Measurements from ENCODE around the gene PTPRCAP.

The PTPRCAP gene

GRCh38 chr11:67439321-67440228 lies 2.1 kb upstream of the PTPRCAP start:
- TF ChIP-seq TAF1 (IDR thresholded peaks at IDR 0.05; ENCODE audit: borderline replicate concordance, insufficient read depth, low read length) (no peak), SIN3A (IDR thresholded peaks at IDR 0.05; ENCODE audit: borderline replicate concordance, insufficient read depth, low read length) (no peak), POLR2AphosphoS5 (IDR thresholded peaks at IDR 0.05; ENCODE audit: low read depth, low read length) (no peak), REST (IDR thresholded peaks at IDR 0.05; ENCODE audit: insufficient read depth in 1 of 2, low read depth in 2 of 2, low read length in 2 of 2) (no peak), FOXP2 (optimal IDR thresholded peaks at IDR 0.05; ENCODE audit: borderline replicate concordance, extremely low read depth, extremely low read length, insufficient read depth) (no peak)

- TF ChIP-seq POLR2AphosphoS5 (IDR thresholded peaks at IDR 0.05; ENCODE audit: low read depth, low read length) (peak; percentile 12; the same call in 1 of the 2 replicates), SIN3A (IDR thresholded peaks at IDR 0.05; ENCODE audit: borderline replicate concordance, insufficient read depth, low read length) (no peak)
Measured at GRCh38 chr11:67438158-67438902, 848 bp upstream of the PTPRCAP start.

GRCh38 chr11:67437809-67438157 lies 301 bp upstream of the PTPRCAP start:
- no peak for TF ChIP-seq FOXP2 (optimal IDR thresholded peaks at IDR 0.05; ENCODE audit: borderline replicate concordance, extremely low read depth, extremely low read length, insufficient read depth)
- no peak for TF ChIP-seq SIN3A (IDR thresholded peaks at IDR 0.05; ENCODE audit: borderline replicate concordance, insufficient read depth, low read length)
- no peak for TF ChIP-seq POLR2AphosphoS5 (IDR thresholded peaks at IDR 0.05; ENCODE audit: low read depth, low read length)
- TF ChIP-seq REST (IDR thresholded peaks at IDR 0.05; ENCODE audit: insufficient read depth in 1 of 2, low read depth in 2 of 2, low read length in 2 of 2), result no peak
- no peak for TF ChIP-seq TAF1 (IDR thresholded peaks at IDR 0.05; ENCODE audit: borderline replicate concordance, insufficient read depth, low read length)

- TF ChIP-seq TAF1 (IDR thresholded peaks at IDR 0.05; ENCODE audit: borderline replicate concordance, insufficient read depth, low read length), result no peak
- no peak for TF ChIP-seq SIN3A (IDR thresholded peaks at IDR 0.05; ENCODE audit: borderline replicate concordance, insufficient read depth, low read length)
- TF ChIP-seq REST (IDR thresholded peaks at IDR 0.05; ENCODE audit: insufficient read depth in 1 of 2, low read depth in 2 of 2, low read length in 2 of 2), result no peak
- TF ChIP-seq POLR2AphosphoS5 (IDR thresholded peaks at IDR 0.05; ENCODE audit: low read depth, low read length), result no peak; the same call in 1 of the 2 replicates
- TF ChIP-seq FOXP2 (optimal IDR thresholded peaks at IDR 0.05; ENCODE audit: borderline replicate concordance, extremely low read depth, extremely low read length, insufficient read depth), result no peak
Measured at GRCh38 chr11:67436459-67437081, 912 bp downstream of the PTPRCAP start.

GRCh38 chr11:67435727-67436458 lies 1.6 kb downstream of the PTPRCAP start:
- TF ChIP-seq TAF1 (IDR thresholded peaks at IDR 0.05; ENCODE audit: borderline replicate concordance, insufficient read depth, low read length) (no peak), POLR2AphosphoS5 (IDR thresholded peaks at IDR 0.05; ENCODE audit: low read depth, low read length) (0 out of 2 replicates have a peak, but pooled peaks have one; percentile 6), REST (IDR thresholded peaks at IDR 0.05; ENCODE audit: insufficient read depth in 1 of 2, low read depth in 2 of 2, low read length in 2 of 2) (no peak), FOXP2 (optimal IDR thresholded peaks at IDR 0.05; ENCODE audit: borderline replicate concordance, extremely low read depth, extremely low read length, insufficient read depth) (no peak), SIN3A (IDR thresholded peaks at IDR 0.05; ENCODE audit: borderline replicate concordance, insufficient read depth, low read length) (no peak)
